HEK293 (cell line): ENCODE data around the gene SLC29A1.
A peak's percentile ranks its signal among the peaks of the same experiment; 100 is the strongest.

Experiments used
- CTCF ChIA-PET: fragments of 350-600 bp; formaldehyde crosslinking; extraction: SDS; loops from one replicate; lab custom pipeline; 2021; ENCODE audit warnings: antibody characterized with exemption; lab: Yijun Ruan, JAX
- POLR2A ChIA-PET: fragments of 300-600 bp; formaldehyde crosslinking; extraction: SDS; loops from one replicate; lab custom pipeline; 2020; ENCODE audit warnings: antibody characterized with exemption, inconsistent platforms; lab: Yijun Ruan, JAX
- H3K27ac ChIP-seq: fragments of 200-500 bp; sonication (Bioruptor generic); 2 replicates; pipeline ENCODE4 v1.5.1; 2014; ENCODE audit warnings: low read depth, low read length, control low read depth, inconsistent platforms; ENCODE audit errors: extremely low read depth
- H3K36me3 ChIP-seq, 2 experiments: fragments of 200-500 bp in 1 of 2; sonication (Bioruptor generic) in 1 of 2; 1 replicate in 1 of 2; 2 replicates in 1 of 2; pipeline ENCODE4 v1.5.1; 2014 to 2017; ENCODE audit warnings: inconsistent platforms in 2 of 2, low read length in 2 of 2; ENCODE audit not compliant: control insufficient read depth in 2 of 2, insufficient read depth in 1 of 2
- H3K4me1 ChIP-seq: fragments of 200-500 bp; sonication (Bioruptor generic); 2 replicates; pipeline ENCODE4 v1.5.1; 2014; ENCODE audit warnings: mild to moderate bottlenecking, low read length, inconsistent platforms; ENCODE audit not compliant: control insufficient read depth, insufficient read depth
- H3K4me3 ChIP-seq: 2 replicates; pipeline ENCODE4 v1.5.1; 2011; ENCODE audit warnings: low read depth, mild to moderate bottlenecking, control low read depth, low read length, moderate library complexity
- H3K9me3 ChIP-seq: fragments of 200-500 bp; sonication (Bioruptor generic); 2 replicates; pipeline ENCODE4 v1.5.1; 2014; ENCODE audit warnings: low read depth, low read length, inconsistent platforms; ENCODE audit not compliant: control insufficient read depth, insufficient read depth
- EGR2 ChIP-seq: fragments of 450-650 bp; formaldehyde crosslinking; IDR thresholded peaks from 2 replicates; pipeline ENCODE4 v1.5.1; 2016; ENCODE audit warnings: low read depth, missing biosample characterization, missing genetic modification characterization
- GLI2 ChIP-seq: fragments of 450-650 bp; formaldehyde crosslinking; IDR thresholded peaks from 2 replicates; pipeline ENCODE4; 2017; ENCODE audit warnings: missing biosample characterization, missing genetic modification characterization, low read depth, borderline replicate concordance
- GLIS1 ChIP-seq: fragments of 450-650 bp; formaldehyde crosslinking; IDR thresholded peaks from 2 replicates; pipeline ENCODE4 v1.5.1; 2016; ENCODE audit warnings: missing biosample characterization, missing genetic modification characterization
- KLF10 ChIP-seq: fragments of 450-650 bp; IDR thresholded peaks from 2 replicates; pipeline ENCODE4 v1.5.1; 2018; ENCODE audit warnings: missing biosample characterization, mild to moderate bottlenecking, missing genetic modification characterization
- SALL2 ChIP-seq: fragments of 450-650 bp; formaldehyde crosslinking; IDR thresholded peaks from 2 replicates; pipeline ENCODE4 v1.5.0; 2017; ENCODE audit warnings: missing biosample characterization, mild to moderate bottlenecking, missing genetic modification characterization, borderline replicate concordance
- TSHZ1 ChIP-seq: fragments of 450-650 bp; formaldehyde crosslinking; IDR thresholded peaks from 2 replicates; pipeline ENCODE4 v1.5.1; 2016; ENCODE audit warnings: missing biosample characterization, missing genetic modification characterization, borderline replicate concordance
- ZBTB11 ChIP-seq: fragments of 450-650 bp; formaldehyde crosslinking; conservative IDR thresholded peaks from 2 replicates; pipeline ENCODE4 v1.5.1; 2016; ENCODE audit warnings: low read depth, missing biosample characterization, missing genetic modification characterization
- ZBTB7A ChIP-seq: fragments of 450-650 bp; formaldehyde crosslinking; IDR thresholded peaks from 2 replicates; pipeline ENCODE4 v1.5.1; 2016; ENCODE audit warnings: low read depth, missing biosample characterization, missing genetic modification characterization
- ZFHX2 ChIP-seq: fragments of 450-650 bp; formaldehyde crosslinking; conservative IDR thresholded peaks from 2 replicates; pipeline ENCODE4 v1.5.1; 2016; ENCODE audit warnings: missing biosample characterization, missing genetic modification characterization
- ZNF184 ChIP-seq: fragments of 450-650 bp; IDR thresholded peaks from 2 replicates; pipeline ENCODE4 v1.5.1; 2018; ENCODE audit warnings: missing biosample characterization, mild to moderate bottlenecking, missing genetic modification characterization
- ZNF239 ChIP-seq: fragments of 450-650 bp; formaldehyde crosslinking; IDR thresholded peaks from 2 replicates; pipeline ENCODE4 v1.5.1; 2016; ENCODE audit warnings: missing biosample characterization, missing genetic modification characterization
- ZNF335 ChIP-seq: fragments of 450-650 bp; formaldehyde crosslinking; conservative IDR thresholded peaks from 2 replicates; pipeline ENCODE4 v1.5.1; 2016; ENCODE audit warnings: missing biosample characterization, missing genetic modification characterization
- ZNF341 ChIP-seq: fragments of 450-650 bp; formaldehyde crosslinking; IDR thresholded peaks from 2 replicates; pipeline ENCODE4; 2016; ENCODE audit warnings: low read depth, missing biosample characterization, missing genetic modification characterization
- ZNF362 ChIP-seq: fragments of 450-650 bp; formaldehyde crosslinking; IDR thresholded peaks from 2 replicates; pipeline ENCODE4 v1.5.1; 2016; ENCODE audit warnings: missing biosample characterization, missing genetic modification characterization
- ZNF513 ChIP-seq: fragments of 450-650 bp; IDR thresholded peaks from 2 replicates; pipeline ENCODE4 v1.5.1; 2018; ENCODE audit warnings: missing biosample characterization, missing genetic modification characterization
- ZNF521 ChIP-seq: fragments of 450-650 bp; formaldehyde crosslinking; IDR thresholded peaks from 2 replicates; pipeline ENCODE4 v1.5.1; 2017; ENCODE audit warnings: missing biosample characterization, mild to moderate bottlenecking, missing genetic modification characterization
- ZNF529 ChIP-seq: fragments of 450-650 bp; formaldehyde crosslinking; IDR thresholded peaks from 2 replicates; pipeline ENCODE4 v1.5.1; 2017; ENCODE audit warnings: missing genetic modification characterization, missing biosample characterization; ENCODE audit not compliant: insufficient replicate concordance
- ZNF596 ChIP-seq: fragments of 450-650 bp; IDR thresholded peaks from 2 replicates; pipeline ENCODE4 v1.5.0; 2018; ENCODE audit warnings: missing biosample characterization, mild to moderate bottlenecking, missing genetic modification characterization, moderate library complexity
- ZNF600 ChIP-seq: fragments of 450-650 bp; formaldehyde crosslinking; IDR thresholded peaks from 2 replicates; pipeline ENCODE4 v1.5.1; 2016; ENCODE audit warnings: missing biosample characterization, missing genetic modification characterization
- ZNF623 ChIP-seq: fragments of 450-650 bp; formaldehyde crosslinking; IDR thresholded peaks from 2 replicates; pipeline ENCODE4 v1.5.1; 2016; ENCODE audit warnings: missing biosample characterization, missing genetic modification characterization
- ZNF624 ChIP-seq: fragments of 450-650 bp; formaldehyde crosslinking; IDR thresholded peaks from 2 replicates; pipeline ENCODE4 v1.5.1; 2017; ENCODE audit warnings: missing biosample characterization, missing genetic modification characterization
- ZNF645 ChIP-seq: fragments of 450-650 bp; formaldehyde crosslinking; IDR thresholded peaks from 2 replicates; pipeline ENCODE4; 2016; ENCODE audit warnings: missing biosample characterization, missing genetic modification characterization
- ZNF777 ChIP-seq: fragments of 450-650 bp; formaldehyde crosslinking; IDR thresholded peaks from 2 replicates; pipeline ENCODE4 v1.5.1; 2017; ENCODE audit warnings: missing biosample characterization, missing genetic modification characterization, borderline replicate concordance

SLC29A1 gene

GRCh38 chr6:44257753-44258324, 34.4 kb downstream of the SLC29A1 start:
- 0 out of 2 replicates have a peak, but pooled peaks have one; percentile 17 for TF ChIP-seq ZNF777
- peak; percentile 71 for TF ChIP-seq EGR2
- no peak for TF ChIP-seq ZNF239 (tag by site-specific recombination)
- TF ChIP-seq ZNF335 = peak; percentile 45; the same call in 1 of the 2 replicates
- no peak for TF ChIP-seq ZNF600 (tag by site-specific recombination)
- peak; percentile 82 for TF ChIP-seq ZFHX2 (tag by site-specific recombination)
- 0 out of 2 replicates have a peak, but pooled peaks have one; percentile 36 for TF ChIP-seq ZBTB7A (tag by site-specific recombination)
- no peak for TF ChIP-seq GLI2 (tag by site-specific recombination)
- Histone ChIP-seq H3K27ac (peak overlapping the region; percentile 20; the same call in 1 of the 2 replicates), H3K9me3 (no peaks in the 10 kb centered on the region), H3K36me3 (peaks cover 0 to 62% of the 10 kb centered on the region in 2 experiments; a peak in 2 of 3 replicates), H3K4me1 (no peaks in the 10 kb centered on the region), H3K4me3 (peak overlapping the region; percentile 82)
- ChIA-PET POLR2A (interaction anchor here (0.6 to 3.7 kb wide), 8 partner anchors 11 to 161 kb away, joined by 3 to 131 read pairs (median 4); partner anchors contain the start of genes HSP90AB1 and SLC29A1), CTCF (interaction anchor here (0.6 to 3.2 kb wide), 9 partner anchors 11 to 926 kb away, joined by 3 to 36 read pairs (median 14); partner anchors contain the start of gene HSP90AB1)

- ChIA-PET CTCF (interaction anchor here (0.6 to 1.0 kb wide), 4 partner anchors 40 to 925 kb away, joined by 3 to 5 read pairs (median 4); no protein-coding TSS in a partner anchor), POLR2A (interaction anchor here (0.6 kb wide), 1 partner anchor 12 kb away, joined by 3 read pairs; the partner anchor contains the start of gene HSP90AB1)
- H3K4me3 ChIP-seq = no peak overlapping the region
- no peaks in the 10 kb centered on the region for H3K4me1 ChIP-seq
- no peaks in the 10 kb centered on the region for H3K9me3 ChIP-seq
- H3K27ac ChIP-seq = no peak overlapping the region
- peaks cover 0 to 56% of the 10 kb centered on the region in 2 experiments; a peak in 2 of 3 replicates for H3K36me3 ChIP-seq
- TF ChIP-seq ZNF623 (tag by site-specific recombination) = no peak
- TF ChIP-seq ZNF341 = no peak
- no peak for TF ChIP-seq KLF10
- TF ChIP-seq ZNF596 (tag by site-specific recombination) = no peak
- TF ChIP-seq ZNF362 (tag by site-specific recombination) = no peak
- TF ChIP-seq ZNF513 (tag by site-specific recombination) = no peak
- no peak for TF ChIP-seq ZNF624
- TF ChIP-seq GLIS1 (tag by site-specific recombination) = no peak
- TF ChIP-seq ZNF529 (tag by site-specific recombination) = no peak
- TF ChIP-seq ZBTB11 = no peak
- TF ChIP-seq ZNF521 (tag by site-specific recombination) = no peak
- no peak for TF ChIP-seq TSHZ1 (tag by site-specific recombination)
- no peak for TF ChIP-seq ZNF645 (tag by site-specific recombination)
- TF ChIP-seq SALL2 (tag by site-specific recombination) = no peak
- no peak for TF ChIP-seq ZNF184 (tag by site-specific recombination)
These were observed 35.0 kb downstream of the SLC29A1 start for GRCh38 chr6:44258325-44258863.
